Fibroblast of villous mesenchyme (primary cell): ENCODE measurements around the gene MAN2B1. TPM values are rescaled to one million over a fixed set of nuclear protein-coding genes. Genes with fewer than 3 reads are reported as not detected.
"Not testable (repeated sequence)": the region's sequence is repeated elsewhere in the genome, so short reads cannot be mapped to it uniquely, and the experiment has no call there.

Experiments
- DNase-seq: peaks from one replicate; pipeline ENCODE4 v3.0.0-alpha.2; 2010; ENCODE audit warnings: low read depth
- H3K4me3 ChIP-seq: 2 replicates; pipeline ENCODE4 v1.5.1; 2011; ENCODE audit warnings: low read depth, mild to moderate bottlenecking, low read length
- total RNA-seq: library from RNA; depleted of rRNA; stranded (reverse); fragments of >200 nt; gene quantifications from 2 replicates; pipeline ENCODE4 v1.2.3, GENCODE V29; 2012
- TF ChIP-seq, protein P1 (sequence below): IDR thresholded peaks from 2 replicates; pipeline ENCODE4 v1.5.1; 2012; ENCODE audit warnings: low read depth, mild to moderate bottlenecking, low read length; ENCODE audit not compliant: insufficient read depth

Gene MAN2B1
- total RNA-seq, 1 donor = 22.9 TPM

GRCh38 chr19:12689581-12690216 lies 23.2 kb upstream of the MAN2B1 start:
- TF ChIP-seq, protein P1, sequence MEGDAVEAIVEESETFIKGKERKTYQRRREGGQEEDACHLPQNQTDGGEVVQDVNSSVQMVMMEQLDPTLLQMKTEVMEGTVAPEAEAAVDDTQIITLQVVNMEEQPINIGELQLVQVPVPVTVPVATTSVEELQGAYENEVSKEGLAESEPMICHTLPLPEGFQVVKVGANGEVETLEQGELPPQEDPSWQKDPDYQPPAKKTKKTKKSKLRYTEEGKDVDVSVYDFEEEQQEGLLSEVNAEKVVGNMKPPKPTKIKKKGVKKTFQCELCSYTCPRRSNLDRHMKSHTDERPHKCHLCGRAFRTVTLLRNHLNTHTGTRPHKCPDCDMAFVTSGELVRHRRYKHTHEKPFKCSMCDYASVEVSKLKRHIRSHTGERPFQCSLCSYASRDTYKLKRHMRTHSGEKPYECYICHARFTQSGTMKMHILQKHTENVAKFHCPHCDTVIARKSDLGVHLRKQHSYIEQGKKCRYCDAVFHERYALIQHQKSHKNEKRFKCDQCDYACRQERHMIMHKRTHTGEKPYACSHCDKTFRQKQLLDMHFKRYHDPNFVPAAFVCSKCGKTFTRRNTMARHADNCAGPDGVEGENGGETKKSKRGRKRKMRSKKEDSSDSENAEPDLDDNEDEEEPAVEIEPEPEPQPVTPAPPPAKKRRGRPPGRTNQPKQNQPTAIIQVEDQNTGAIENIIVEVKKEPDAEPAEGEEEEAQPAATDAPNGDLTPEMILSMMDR = no peak
- DNase-seq = no peak
- no peak overlapping the region for H3K4me3 ChIP-seq

DNA sequence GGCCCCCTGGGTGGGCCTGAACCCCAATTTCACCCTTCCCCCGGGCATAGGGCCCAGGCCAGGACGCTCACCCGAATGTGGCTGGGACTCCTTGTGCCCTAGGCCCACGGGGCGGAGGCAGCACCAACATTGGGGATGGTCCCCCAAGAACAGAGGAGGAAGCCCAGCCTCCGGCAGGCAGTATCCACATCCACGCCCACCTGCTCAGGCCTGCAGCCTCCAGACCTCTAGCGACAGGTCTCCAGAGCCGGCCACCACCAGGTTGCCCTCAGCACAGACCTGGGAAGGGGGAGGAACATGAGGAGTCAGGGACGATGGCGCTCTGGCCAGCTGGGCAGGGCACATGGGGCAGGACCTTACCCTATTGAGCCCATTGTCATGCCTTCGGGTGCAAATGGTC lies 22.5 kb upstream of the MAN2B1 start:
- TF ChIP-seq, protein P1 = no peak
- no peak for DNase-seq
- no peak overlapping the region for H3K4me3 ChIP-seq

- TF ChIP-seq, protein P1 = no peak
- no peak within 1 kb of the TSS for H3K4me3 ChIP-seq
- no peak for DNase-seq
Observed at GRCh38 chr19:12687496-12688196, 21.1 kb upstream of the MAN2B1 start, which contains the start of gene GNG14. TSS of gene GNG14 (plus strand) at chr19:12687998. CDS start at chr19:12688049, 51 bp downstream.

DNA sequence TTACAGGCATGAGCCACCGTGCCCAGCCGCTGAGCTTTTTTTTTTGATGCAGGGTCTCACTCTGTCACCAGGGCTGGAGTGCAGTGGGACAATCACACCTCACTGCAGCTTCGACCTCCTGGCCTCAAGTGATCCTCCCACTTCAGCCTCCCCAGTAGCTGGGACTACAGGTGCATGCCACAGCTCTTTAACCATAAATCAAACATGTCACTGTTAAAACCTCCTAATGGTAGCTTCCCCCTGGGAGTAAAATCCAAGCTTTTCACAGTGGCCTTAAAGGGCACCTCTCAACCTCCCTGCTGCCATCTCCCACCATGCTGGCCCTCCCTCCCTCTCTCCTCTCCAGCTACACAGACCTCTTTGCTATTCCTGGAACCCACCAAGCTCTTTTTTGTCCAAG lies 19.3 kb upstream of the MAN2B1 start:
- TF ChIP-seq, protein P1 = no peak

DNA sequence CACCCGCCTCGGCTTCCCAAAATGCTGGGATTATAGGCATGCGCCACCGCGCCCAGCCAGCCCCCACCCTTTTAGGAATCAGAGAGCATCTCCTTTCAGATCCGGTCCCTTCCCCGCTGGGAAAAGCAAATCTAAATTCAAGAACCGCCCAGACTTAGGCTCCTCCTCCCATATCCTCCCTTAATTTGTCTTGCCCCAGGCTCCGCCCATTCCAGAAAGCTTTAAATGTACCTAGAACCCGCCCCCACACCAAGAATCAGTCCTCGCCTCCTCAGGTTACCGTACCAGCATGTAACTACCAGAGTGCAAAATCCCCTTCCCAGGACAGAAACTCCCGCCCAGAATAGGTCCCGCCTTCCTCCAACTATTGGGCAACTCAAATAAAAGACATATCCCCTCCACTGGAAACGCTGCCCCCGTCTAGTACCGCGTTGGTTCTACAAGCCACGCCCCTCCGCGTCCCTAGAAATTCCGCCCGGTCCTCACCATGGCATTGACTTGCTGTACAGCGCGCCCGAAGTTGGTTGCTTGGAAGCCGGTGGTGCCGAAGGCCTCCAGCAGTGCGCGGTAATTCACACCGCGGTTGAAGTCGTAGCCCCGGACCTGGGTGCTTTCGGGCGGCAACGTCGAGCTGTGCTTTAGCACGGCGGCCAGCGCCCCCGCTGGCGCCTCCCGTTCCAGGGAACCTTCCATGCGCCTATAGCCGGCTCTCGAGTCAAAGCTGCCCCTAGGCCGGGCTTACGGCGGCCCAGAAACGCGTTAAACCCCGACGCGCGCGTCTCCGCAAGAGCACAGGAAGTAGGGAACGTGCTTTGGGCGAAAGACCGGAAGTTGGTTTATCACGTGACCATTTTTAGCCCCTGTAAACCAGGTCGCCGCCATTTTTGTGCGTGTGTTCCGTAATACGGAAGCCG lies 14.8 kb upstream of the MAN2B1 start, which contains the start of gene DHPS:
DHPS (minus strand) TSS at position 807 of the 914 bp plus-strand sequence; CDS start at position 693, 114 bp downstream.
- peak; percentile 99 for DNase-seq
- TF ChIP-seq, protein P1 = no peak

More for the DNA sequence above, 19.3 kb upstream of the MAN2B1 start:
- no peak overlapping the region for H3K4me3 ChIP-seq
- DNase-seq = no peak

GRCh38 chr19:12680034-12680433 lies 13.5 kb upstream of the MAN2B1 start:
- TF ChIP-seq, protein P1 = no peak
- no peak overlapping the region for H3K4me3 ChIP-seq

More for the DNA sequence above, 14.8 kb upstream of the MAN2B1 start, which contains the start of gene DHPS:
- H3K4me3 ChIP-seq = peak within 1 kb of the TSS; percentile 99

GRCh38 chr19:12678039-12678438 lies 11.5 kb upstream of the MAN2B1 start:
- not testable (repeated sequence) for H3K4me3 ChIP-seq, DNase-seq

More at GRCh38 chr19:12680034-12680433, 13.5 kb upstream of the MAN2B1 start:
- DNase-seq = no peak
